ENCODE measurements around the gene BCHE. TPM values are rescaled to one million over a fixed set of nuclear protein-coding genes. Genes with fewer than 3 reads are reported as not detected.

BCHE gene
- total RNA-seq, 3 donors from 2014 or later: 0.33 to 27.1 (median 2.6) TPM

GRCh38 chr3:165875644-165876043 is 38.4 kb upstream of the BCHE start:
- intact Hi-C loops (cut with DNase I; ENCODE audit: low total_unique reads): no loop called here
- H3K27me3 ChIP-seq: no peaks in the 10 kb centered on the region

GRCh38 chr3:165874663-165875489 is 37.7 kb upstream of the BCHE start:
- H3K4me1 ChIP-seq: no peaks in the 10 kb centered on the region
- H3K36me3 ChIP-seq: no peaks in the 10 kb centered on the region
- H3K9me3 ChIP-seq: no peaks in the 10 kb centered on the region
- no peaks in the 10 kb centered on the region for H3K27me3 ChIP-seq
- intact Hi-C loops (cut with DNase I; ENCODE audit: low total_unique reads): no loop called here
- H3K27ac ChIP-seq: no peak overlapping the region
- no peak for DNase-seq (ENCODE audit: low spot score in 2 of 2)
- TF ChIP-seq CTCF (IDR thresholded peaks at IDR 0.05) (no peak), POLR2AphosphoS5 (IDR thresholded peaks at IDR 0.05) (no peak), POLR2A (IDR thresholded peaks at IDR 0.05) (no peak)
- no peak overlapping the region for H3K4me3 ChIP-seq

More at GRCh38 chr3:165875644-165876043, 38.4 kb upstream of the BCHE start:
- Histone ChIP-seq H3K36me3 (no peaks in the 10 kb centered on the region), H3K4me3 (no peak overlapping the region), H3K27ac (no peak overlapping the region), H3K9me3 (no peaks in the 10 kb centered on the region), H3K4me1 (no peaks in the 10 kb centered on the region)
- TF ChIP-seq CTCF (IDR thresholded peaks at IDR 0.05): no peak
- no peak for TF ChIP-seq POLR2A (IDR thresholded peaks at IDR 0.05)
- TF ChIP-seq POLR2AphosphoS5 (IDR thresholded peaks at IDR 0.05): no peak
- no peak for DNase-seq (ENCODE audit: low spot score in 2 of 2)

GRCh38 chr3:165868088-165868487 is 30.9 kb upstream of the BCHE start:
- intact Hi-C loops (cut with DNase I; ENCODE audit: low total_unique reads): no loop called here
- Histone ChIP-seq H3K4me1 (no peaks in the 10 kb centered on the region), H3K36me3 (no peaks in the 10 kb centered on the region), H3K9me3 (no peaks in the 10 kb centered on the region), H3K27ac (no peak overlapping the region), H3K4me3 (no peak overlapping the region), H3K27me3 (no peaks in the 10 kb centered on the region)
- TF ChIP-seq CTCF (IDR thresholded peaks at IDR 0.05): no peak
- TF ChIP-seq POLR2AphosphoS5 (IDR thresholded peaks at IDR 0.05): no peak
- TF ChIP-seq POLR2A (IDR thresholded peaks at IDR 0.05): no peak
- DNase-seq (ENCODE audit: low spot score in 2 of 2): no peak

- no peak overlapping the region for H3K4me3 ChIP-seq
- intact Hi-C loops (cut with DNase I; ENCODE audit: low total_unique reads): no loop called here
- no peaks in the 10 kb centered on the region for H3K36me3 ChIP-seq
- H3K27ac ChIP-seq: no peak overlapping the region
- no peak for DNase-seq (ENCODE audit: low spot score in 2 of 2)
- H3K27me3 ChIP-seq: no peaks in the 10 kb centered on the region
- no peaks in the 10 kb centered on the region for H3K9me3 ChIP-seq
- TF ChIP-seq POLR2A (IDR thresholded peaks at IDR 0.05) (no peak), CTCF (IDR thresholded peaks at IDR 0.05) (no peak), POLR2AphosphoS5 (IDR thresholded peaks at IDR 0.05) (no peak)
- no peaks in the 10 kb centered on the region for H3K4me1 ChIP-seq
Measured at GRCh38 chr3:165859061-165859460, 21.8 kb upstream of the BCHE start.

GRCh38 chr3:165855581-165855980 is 18.4 kb upstream of the BCHE start:
- no peak for DNase-seq (ENCODE audit: low spot score in 2 of 2)
- TF ChIP-seq POLR2AphosphoS5 (IDR thresholded peaks at IDR 0.05) (no peak), CTCF (IDR thresholded peaks at IDR 0.05) (no peak), POLR2A (IDR thresholded peaks at IDR 0.05) (no peak)
- Histone ChIP-seq H3K27ac (no peak overlapping the region), H3K4me1 (no peaks in the 10 kb centered on the region), H3K4me3 (no peak overlapping the region), H3K27me3 (no peaks in the 10 kb centered on the region), H3K9me3 (no peaks in the 10 kb centered on the region), H3K36me3 (no peaks in the 10 kb centered on the region)
- intact Hi-C loops (cut with DNase I; ENCODE audit: low total_unique reads): no loop called here
